Glomerular endothelial cell (primary cell): ENCODE results near the gene FBXO45. TPM values are rescaled to one million over a fixed set of nuclear protein-coding genes. Genes with fewer than 3 reads are reported as not detected.
"Not testable (repeated sequence)": the region's sequence is repeated elsewhere in the genome, so short reads cannot be mapped to it uniquely, and the experiment has no call there.

ENCODE experiments used
- DNase-seq: peaks from one replicate; pipeline ENCODE4 v3.0.0-alpha.2; 2011; ENCODE audit warnings: low read depth, low spot score; ENCODE audit errors: extremely low read depth
- total RNA-seq: library from RNA; depleted of rRNA; stranded (reverse); fragments of >200 nt; gene quantifications from 2 replicates; pipeline ENCODE4 v1.2.3, GENCODE V29; 2015

FBXO45 gene
- total RNA-seq, 1 donor from 2014 or later: 10.2 TPM

GRCh38 chr3:196611761-196612483, 43.5 kb downstream of the FBXO45 start:
- DNase-seq: no peak

- not testable (repeated sequence) for DNase-seq
Observed at GRCh38 chr3:196615234-196615633, 46.8 kb downstream of the FBXO45 start.

- DNase-seq: no peak
Observed at GRCh38 chr3:196617256-196617655, 48.8 kb downstream of the FBXO45 start.

- DNase-seq: no peak
Observed at GRCh38 chr3:196619223-196619622, 50.8 kb downstream of the FBXO45 start.

- DNase-seq: not testable (repeated sequence)
Observed at GRCh38 chr3:196619627-196620026, 51.2 kb downstream of the FBXO45 start.

- no peak for DNase-seq
Observed at GRCh38 chr3:196620161-196620604, 51.7 kb downstream of the FBXO45 start.

- no peak for DNase-seq
Observed at GRCh38 chr3:196620684-196621083, 52.2 kb downstream of the FBXO45 start.

- DNase-seq: no peak
Observed at GRCh38 chr3:196621611-196622010, 53.2 kb downstream of the FBXO45 start.

- no peak for DNase-seq
Observed at GRCh38 chr3:196624067-196624790, 55.8 kb downstream of the FBXO45 start.

- DNase-seq: no peak
Observed at GRCh38 chr3:196624907-196625306, 56.4 kb downstream of the FBXO45 start.

GRCh38 chr3:196625331-196625730, 56.9 kb downstream of the FBXO45 start:
- no peak for DNase-seq

- no peak for DNase-seq
Observed at GRCh38 chr3:196627918-196628231, 59.4 kb downstream of the FBXO45 start.

GRCh38 chr3:196629228-196629627, 60.8 kb downstream of the FBXO45 start:
- DNase-seq: no peak

GRCh38 chr3:196631682-196632045, 63.2 kb downstream of the FBXO45 start:
- no peak for DNase-seq

GRCh38 chr3:196632046-196632751, 63.7 kb downstream of the FBXO45 start:
- no peak for DNase-seq

- DNase-seq: no peak
Observed at GRCh38 chr3:196633555-196634151, 65.2 kb downstream of the FBXO45 start.

GRCh38 chr3:196634224-196634623, 65.8 kb downstream of the FBXO45 start:
- no peak for DNase-seq

- no peak for DNase-seq
Observed at GRCh38 chr3:196634829-196635228, 66.4 kb downstream of the FBXO45 start.

GRCh38 chr3:196636369-196637349, 68.2 kb downstream of the FBXO45 start:
- no peak for DNase-seq

- not testable (repeated sequence) for DNase-seq
Observed at GRCh38 chr3:196637941-196638340, 69.5 kb downstream of the FBXO45 start.
